NCI-H1092 treated with DMSO at 0.1 percent for 48 hours (cell line): ENCODE data around the gene SLC25A38.
"Not testable (repeated sequence)": the region's sequence is repeated elsewhere in the genome, so short reads cannot be mapped to it uniquely, and the experiment has no call there.

Experiments used
- DNase-seq: peaks from one replicate; lab custom pipeline; 2025; lab: John Stamatoyannopoulos, UW

The SLC25A38 gene

DNA sequence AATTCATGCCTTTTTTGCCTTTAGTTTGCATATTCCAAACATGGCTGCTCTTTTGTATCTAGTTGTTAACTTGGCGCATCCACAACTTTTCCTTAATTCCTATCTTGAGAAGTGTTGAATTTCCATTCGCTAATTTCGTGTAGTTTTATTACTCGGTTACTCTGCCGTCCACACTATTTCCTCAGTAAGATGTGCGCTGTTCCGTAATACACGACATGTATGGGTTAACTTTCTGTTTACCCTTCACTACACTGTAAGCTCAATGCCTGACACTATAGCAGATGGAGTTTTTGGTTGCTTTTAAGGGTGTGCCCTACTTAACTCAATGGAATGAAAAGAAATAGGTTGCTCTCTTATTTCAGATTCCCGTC is 24.1 kb downstream of the SLC25A38 start:
- DNase-seq: no peak

DNA sequence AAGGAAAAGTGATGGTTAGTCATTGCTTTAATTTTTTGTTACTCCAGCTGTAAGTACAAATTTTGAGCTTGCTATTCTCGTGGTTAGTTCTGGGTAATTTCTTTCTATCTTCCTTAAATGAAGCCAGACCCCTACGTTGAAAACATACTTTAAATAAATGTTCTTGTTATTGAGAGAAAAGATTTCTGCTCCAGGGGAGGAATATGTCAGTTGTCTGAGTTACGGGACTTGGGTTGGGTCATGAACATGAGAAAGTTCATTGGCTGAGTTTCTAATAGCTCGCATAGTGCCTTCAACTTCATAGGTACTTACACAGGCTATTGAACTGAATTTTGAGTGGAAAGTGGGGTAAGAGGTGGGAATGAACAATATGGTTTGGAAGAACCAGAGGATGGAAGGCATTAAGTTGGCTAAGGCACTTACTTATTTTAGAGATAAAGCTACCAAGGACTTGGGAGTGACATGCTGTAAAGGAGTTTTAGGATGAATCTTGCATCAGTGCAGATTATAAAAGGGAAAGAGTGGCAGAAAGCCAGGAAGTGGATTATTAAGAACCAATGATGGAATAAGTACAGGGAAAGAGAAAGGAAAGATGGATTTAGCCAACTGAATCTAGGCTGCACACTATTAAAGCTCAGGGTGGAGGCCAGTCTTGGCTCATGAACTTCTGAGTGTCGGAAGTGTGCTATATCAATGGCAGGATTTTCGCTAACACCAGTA is 24.8 kb downstream of the SLC25A38 start:
- no peak for DNase-seq

DNA sequence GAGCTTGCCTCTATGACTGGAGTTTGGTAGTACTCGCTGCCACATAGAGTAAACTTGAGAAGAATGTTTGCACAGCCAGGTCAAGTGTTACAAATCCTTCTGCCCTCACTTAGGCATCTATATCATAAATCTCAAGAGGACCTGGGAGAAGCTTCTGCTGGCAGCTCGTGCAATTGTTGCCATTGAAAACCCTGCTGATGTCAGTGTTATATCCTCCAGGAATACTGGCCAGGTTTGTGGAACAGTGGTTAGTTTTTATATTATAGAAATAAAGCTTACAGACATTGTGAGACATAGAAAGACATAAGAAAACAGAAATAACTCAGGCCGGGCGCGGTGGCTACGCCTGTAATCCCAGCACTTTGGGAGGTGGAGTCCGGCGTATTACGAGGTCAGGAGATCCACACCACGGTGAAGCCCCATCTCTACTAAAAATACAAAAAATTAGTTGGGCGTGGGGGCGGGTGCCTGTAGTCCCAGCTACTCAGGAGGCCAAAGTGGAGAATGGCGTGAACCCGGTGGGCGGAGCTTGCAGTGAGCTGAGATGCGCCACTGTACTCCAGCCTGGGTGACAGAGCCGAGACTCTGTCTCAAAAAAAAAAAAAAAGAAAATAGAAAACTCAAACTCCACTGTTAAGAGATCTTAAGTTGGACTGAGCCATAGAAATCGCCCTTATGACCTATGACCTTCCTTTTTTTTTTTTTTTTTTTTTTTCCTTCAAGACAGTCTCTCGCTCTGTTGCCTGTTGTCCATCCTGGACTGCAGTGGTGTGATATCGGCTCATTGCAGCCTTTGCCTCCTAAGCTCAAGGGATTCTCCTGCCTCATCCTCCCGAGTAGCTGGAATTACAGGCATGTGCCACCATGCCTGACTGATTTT is 25.6 kb downstream of the SLC25A38 start:
- DNase-seq: no peak

DNA sequence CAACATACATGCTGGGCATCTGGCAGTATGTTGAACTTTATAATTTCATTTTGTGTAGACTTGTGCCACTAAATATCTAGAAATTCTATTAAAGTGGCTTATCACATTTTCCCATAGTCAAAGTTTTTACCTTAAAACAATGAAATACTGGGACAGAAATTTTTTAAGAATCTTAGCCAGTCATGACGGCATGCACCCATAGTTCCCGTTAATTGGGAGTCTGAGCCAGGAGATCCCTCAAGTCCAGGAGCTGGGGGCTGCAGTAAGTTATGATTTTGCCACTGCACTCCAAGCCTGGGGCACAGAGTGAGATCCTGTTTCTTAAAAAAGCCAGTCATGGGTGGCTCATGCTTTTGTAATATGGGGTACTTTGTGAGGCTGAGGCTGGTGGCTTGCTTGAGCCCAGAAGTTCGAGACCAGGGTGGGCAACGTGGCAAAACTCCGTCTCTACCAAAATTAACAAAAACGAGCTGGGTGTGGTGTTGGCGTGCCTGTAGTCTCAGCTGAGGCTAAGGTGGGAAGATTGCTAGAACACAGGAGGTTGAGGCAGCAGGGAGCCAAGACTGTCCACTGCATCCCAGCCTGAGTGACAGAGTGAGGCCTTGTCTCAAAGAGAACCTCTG is 26.5 kb downstream of the SLC25A38 start:
- no peak for DNase-seq

DNA sequence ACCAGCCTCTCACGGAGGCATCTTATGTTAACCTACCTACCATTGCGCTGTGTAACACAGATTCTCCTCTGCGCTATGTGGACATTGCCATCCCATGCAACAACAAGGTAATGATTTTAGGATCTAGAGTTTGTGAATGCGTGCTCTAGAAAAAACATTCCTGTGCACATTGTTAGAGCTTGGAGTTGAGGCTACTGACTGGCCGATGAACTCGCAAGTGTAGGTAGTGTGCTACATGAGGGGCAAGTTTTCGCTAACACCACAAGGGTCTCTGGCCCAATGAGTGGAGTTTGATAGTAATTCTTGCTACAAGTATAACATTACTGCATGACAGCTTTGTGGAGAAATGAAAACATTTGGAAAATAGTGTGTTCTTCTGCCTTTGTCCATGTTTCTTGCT is 27.7 kb downstream of the SLC25A38 start:
- DNase-seq: no peak

DNA sequence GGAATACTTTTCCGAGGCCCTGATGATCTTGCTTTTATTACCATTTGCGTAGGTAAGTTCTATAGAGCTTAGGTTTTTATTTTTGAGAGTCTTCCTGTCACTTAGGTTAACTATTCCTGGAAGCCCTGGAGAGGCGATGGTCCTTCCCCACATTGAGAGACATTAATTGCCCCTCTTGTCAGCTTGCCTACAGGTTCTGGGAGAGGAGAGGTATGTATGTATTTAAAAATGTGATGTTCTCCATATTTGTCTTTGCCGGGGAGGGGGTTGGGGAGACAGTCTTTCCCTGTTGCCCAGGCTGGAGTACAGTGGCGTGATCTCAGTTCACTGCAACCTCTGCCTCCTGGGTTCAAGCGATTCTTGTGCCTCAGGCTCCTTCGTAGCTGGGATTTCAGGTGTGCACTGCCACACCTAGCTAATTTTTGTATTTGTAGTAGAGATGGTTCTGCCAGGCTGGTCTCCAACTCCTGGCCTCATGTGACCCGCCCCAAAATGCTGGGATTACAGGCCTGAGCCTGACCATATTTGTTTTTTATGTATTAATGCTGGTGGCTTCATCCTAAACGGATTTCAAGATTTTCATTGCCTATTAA is 29.6 kb downstream of the SLC25A38 start:
- no peak for DNase-seq

DNA sequence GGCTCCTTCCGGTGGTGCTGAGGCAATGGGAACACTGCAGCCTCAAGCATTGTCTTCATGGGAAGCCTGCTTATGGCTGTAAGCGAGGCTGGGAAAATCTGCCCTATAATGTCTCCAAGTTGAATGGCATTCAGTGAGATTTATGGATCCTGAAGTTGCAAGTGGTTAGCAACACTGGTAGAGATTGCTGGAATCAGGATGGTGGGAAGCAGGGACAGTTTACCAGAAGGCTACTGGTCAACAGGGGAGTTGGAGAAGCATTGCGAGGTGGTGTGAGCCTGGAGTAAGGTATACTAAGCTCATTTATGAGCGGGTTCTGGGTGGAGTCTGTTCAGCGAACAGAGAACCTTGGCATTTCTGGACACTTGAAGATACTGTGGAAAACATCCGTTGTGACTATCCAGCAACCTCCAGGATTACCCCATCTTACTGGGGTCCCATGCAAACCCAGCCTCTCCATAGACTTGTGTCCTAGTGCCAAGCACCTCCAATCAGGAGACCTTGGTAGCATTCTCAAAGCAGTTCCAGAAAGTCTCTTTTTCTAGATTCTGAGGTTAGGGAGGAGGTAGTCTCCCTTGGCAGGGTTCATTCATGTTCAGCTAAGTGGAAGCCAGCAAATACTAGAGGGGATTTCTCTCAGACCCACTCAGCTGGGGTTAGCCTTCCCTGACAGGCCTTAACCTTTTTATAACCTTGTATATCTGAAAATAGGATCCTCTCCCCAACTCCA is 30.7 kb downstream of the SLC25A38 start:
- no peak for DNase-seq

DNA sequence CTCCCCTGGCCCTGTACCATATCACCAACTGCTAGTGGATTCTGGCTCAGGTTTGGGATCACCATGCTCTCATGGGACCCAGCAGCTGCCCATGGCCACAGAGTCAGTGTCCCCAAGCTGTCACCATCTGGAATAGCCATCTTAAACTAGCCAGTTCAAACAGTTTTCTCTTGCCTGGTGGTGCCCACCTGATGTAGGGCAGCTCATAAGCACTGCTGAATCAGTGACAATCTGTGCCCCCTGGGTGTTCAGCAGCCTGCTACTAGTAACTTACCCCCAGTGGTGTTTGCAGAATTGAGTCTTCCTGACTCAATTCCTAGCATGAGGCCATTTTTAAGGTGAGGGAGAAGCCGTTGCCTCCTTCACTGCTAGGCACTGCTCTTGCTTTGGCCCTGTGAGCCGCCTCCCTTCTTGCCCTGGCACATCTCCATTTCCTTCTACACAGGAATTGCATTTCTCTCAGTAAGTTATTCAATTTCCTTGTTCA is 31.3 kb downstream of the SLC25A38 start:
- no peak for DNase-seq

DNA sequence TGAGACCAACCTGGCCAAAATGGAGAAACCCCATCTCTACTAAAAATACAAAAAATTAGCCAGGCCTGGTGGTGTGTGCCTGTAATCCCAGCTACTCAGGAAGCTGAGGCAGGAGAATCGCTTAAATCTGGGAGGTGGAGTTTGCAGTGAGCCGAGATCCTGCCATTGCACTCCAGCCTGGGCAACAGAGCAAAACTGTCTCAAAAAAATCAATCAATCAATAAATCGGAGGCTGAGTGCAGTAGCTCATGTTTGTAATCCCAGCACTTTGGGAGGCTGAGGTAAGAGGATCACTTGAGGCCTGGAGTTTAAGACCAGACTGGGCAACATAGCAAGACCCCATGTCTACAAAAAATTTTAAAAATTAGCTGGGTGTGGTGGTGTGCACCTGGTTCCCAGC is 32.1 kb downstream of the SLC25A38 start:
- DNase-seq: not testable (repeated sequence)

DNA sequence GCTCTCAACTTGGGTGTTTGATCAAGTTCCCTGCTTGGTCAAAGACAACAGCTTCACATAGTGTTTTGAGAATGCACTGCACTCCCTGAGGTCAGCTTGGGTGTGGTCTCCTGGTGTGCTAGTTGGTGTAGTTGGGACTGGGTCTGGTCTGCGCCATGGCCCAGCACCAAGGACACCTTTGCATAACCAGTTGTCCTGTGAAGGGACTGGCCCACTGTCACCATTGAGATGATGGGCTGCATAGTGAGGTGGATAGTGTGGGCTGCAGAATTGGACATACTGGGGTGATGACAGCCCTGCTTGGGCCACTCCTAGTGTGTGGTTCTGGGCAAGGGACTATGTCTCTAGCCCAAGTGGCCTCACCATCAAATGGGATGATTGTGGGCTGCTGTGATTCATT is 32.8 kb downstream of the SLC25A38 start:
- DNase-seq: no peak

DNA sequence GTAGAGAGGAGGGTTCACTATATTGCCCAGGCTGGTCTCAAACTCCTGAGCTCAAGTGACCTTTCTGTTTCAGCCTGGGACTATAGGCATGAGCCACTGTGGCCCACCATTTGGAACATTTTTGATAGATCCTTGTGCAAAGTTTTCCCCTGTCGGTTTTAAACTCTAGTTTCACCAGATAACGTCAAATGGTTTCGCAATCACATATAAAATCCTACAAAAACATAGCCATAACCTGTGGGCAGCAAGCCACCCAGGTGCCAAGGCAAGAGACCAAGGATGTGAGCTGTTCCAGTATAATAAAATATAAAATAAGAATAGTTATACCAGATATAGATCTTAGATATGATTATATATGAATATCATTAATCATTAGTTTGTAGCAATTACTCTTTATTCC is 33.8 kb downstream of the SLC25A38 start:
- not testable (repeated sequence) for DNase-seq

DNA sequence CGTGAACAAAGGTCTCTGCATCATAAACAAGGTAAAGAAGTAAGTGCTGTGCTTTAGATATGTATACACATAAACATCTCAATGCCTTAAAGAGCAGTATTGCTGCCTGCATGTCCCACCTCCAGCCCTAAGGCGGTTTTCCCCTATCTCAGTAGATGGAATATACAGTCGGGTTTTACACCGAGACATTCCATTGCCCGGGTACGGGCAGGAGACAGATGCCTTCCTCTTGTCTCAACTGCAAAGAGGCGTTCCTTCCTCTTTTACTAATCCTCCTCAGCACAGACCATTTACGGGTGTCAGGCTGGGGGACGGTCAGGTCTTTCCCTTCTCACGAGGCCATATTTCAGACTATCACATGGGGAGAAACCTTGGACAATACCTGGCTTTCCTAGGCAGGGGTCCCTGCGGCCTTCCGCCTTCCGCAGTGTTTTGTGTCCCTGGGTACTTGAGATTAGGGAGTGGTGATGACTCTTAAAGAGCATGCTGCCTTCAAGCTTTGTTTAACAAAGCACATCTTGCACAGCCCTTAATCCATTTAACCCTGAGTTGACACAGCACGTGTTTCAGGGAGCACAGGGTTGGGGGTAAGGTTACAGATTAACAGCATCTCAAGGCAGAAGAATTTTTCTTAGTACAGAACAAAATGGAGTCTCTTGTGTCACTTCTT is 35.5 kb downstream of the SLC25A38 start:
- DNase-seq: not testable (repeated sequence)

DNA sequence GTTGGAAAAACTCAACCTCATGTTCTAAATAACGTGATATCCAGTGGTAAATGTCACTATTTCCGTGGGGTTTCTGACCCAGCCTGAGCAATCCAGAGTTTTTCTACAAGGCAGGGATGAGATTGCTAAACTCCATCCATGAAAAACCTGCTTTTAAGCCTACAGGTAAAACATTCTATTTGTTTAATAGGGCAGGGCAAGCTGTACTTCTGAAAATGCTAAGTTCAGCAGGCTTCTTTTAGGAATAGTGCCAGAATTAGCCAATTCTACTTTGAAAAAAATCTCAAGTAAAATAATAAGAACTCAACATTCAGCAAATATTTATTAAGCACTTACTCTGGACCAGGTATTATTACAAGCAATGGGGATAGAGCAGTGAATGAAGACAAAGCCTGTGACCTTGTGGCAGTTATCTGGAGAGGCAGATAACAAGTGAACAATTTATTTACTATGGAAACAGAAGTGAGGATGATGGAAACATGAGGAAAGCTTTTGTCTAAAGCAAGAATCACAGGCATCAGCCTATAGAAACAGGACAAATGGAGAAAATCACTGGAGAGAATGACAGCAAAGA is 36.7 kb downstream of the SLC25A38 start:
- no peak for DNase-seq

DNA sequence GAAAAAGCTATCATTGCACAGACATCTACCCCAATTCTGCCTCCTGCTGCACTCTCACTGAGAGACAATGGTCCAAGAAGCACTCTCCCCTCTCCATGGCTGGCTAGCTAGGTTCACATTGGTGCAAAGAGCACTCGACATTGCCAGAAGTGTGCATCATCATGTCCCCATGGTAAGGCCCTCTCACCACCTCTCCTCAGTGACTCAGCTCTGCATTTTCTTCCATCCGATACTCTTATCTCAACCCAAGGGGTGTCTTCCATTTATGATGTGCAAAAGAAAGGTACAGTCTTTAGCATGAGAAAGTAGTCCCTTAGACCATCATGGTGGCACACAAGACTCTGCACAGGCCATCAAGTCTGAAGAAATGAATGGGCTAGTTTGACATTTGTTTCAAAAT is 37.4 kb downstream of the SLC25A38 start:
- no peak for DNase-seq

DNA sequence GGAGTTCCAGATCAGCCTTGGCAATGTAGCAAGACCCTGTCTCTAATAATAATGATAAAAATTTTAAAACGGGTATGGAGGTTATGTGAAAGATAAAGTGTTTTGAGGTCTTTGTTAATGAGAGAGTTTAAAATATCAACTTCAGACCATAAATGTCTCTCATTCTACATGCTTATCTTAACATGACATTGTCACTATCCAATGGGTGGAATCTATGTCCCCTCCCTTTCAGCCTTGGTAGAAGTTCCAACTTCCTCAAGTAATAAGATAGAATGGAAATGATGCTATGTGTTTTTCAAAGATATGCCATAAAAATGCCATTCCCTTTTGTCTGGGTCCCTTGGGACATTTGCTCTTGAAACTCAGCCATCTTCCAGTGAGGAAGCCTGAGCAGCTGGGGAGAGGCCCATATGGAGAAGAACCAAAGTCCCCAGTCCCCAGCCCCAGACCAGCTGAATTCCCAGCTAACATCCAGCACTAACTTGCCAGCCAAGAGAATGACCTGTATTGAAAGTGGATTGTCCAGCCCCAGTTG is 40.3 kb downstream of the SLC25A38 start:
- DNase-seq: no peak

DNA sequence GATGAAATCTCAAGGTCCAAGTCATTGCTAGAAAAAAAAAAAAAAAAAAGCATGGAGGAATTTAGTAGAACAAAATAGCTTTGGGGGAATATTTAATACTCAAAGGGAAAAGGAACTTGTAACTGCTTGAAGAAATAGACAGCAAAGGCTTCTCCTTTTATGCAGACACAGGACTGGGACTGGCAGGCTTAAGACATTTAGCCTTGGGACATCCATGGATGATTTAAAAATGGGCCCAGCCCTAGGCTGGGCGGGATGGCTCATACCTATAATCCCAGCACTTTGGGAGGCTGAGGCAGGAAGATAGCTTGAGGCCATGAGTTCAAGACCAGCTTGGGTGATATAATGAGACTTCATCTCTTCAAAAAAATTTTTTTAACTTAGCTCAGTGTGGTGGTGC is 43.1 kb downstream of the SLC25A38 start:
- DNase-seq: no peak

DNA sequence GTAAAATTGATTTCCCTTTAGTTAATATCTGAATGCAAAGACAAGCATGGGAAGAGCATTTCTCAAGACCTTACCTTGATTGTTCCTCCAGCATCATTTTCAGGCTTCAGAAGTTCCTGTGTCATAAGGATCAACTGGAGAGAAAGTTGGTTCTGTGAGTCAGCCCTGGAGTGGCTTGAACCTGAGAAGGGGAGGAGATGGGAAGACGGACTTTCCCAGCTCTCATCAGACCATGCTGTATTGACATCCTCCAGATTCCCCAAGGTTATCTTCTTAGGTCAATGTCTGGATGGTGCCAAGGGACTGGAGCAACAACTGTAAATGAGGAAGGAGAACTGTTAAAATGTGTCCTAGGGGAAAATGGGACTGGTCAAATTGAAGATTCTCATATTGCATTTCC is 44.3 kb downstream of the SLC25A38 start:
- DNase-seq: no peak

DNA sequence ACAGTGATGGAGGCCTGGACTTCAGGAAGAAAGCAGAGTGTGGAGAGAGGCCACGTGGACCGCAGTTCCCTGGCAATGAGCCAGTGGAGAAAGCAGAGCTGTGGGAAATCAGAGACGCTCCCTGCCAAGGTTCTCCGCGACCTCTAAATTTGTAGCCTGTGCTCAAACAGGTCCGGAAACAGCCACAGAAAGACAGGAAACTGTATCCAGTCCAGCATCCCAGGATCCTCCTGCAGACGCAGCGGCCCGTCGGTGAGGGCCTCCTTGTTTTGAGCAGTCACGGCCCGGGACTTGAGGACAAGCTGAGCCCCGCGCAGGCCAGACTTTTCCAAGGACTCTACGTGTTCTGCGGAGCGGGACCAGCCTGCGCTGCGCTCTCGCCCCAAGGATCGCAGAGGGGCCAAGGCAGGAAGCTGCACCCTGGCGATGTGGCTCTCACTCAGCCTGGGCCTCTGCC is 45.6 kb downstream of the SLC25A38 start:
- no peak for DNase-seq

DNA sequence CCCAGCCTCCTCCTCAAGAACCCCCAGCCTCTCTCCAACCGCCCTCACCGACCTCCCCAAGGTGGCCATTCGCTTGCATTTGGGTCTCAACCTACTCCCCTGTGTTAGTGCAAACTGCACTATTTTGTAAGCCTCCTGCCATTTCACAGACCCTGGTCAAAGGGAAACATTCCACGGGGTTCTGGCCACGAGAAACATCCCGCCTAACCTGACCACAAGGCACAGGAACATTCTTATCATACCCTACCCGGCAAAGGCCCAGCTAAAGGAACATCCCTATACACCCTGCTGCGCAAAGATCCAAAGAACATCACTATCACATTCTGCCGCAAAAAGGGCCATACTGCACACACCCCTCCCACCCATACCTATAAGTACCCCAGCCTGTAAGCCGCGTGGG is 46.3 kb downstream of the SLC25A38 start:
- DNase-seq: no peak

DNA sequence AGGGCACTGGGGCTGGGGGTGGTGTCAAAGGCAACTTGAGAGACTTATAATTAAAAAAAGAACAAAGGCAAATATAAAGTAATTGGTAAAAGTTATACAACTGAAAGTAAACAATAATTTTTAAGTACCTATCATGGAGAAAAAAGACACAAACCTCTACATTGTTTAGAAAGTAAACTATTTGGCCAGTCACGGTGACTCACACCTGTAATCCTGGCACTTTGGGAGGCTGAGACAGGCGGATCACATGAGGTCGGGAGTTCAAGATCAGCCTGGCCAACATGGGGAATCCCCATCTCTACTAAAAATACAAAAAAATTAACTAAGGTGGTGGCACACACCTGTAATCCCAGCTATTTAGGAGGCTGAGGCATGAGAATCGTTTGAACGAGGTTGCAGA is 49.2 kb downstream of the SLC25A38 start:
- DNase-seq: no peak

DNA sequence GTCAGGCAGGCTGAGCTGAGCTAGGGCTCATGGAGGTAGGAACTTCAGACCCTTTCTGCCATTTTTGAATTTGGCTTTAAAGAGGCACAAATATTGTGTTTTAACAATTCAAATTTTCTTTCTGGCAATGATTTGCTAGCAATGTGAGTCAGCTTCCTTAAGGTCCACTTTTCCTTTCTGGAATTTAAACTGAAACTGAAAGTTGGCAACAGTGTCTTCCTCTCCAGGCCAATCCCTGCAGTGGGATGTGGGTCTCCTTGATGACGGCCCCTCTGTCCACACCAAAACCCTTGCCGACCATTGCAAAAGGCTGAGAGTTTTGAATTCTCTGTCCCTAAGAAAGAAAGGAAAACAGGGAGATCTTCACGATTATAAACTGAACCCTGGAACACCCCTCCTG is 50.5 kb downstream of the SLC25A38 start:
- DNase-seq: no peak
